HepG2 (cell line): ENCODE data around the gene SLC22A23. TPM values are rescaled to one million over a fixed set of nuclear protein-coding genes. Genes with fewer than 3 reads are reported as not detected.
A peak's percentile ranks its signal among the peaks of the same experiment; 100 is the strongest.

Experiments
- ATF1 ChIP-seq: IDR thresholded peaks from 2 replicates; pipeline ENCODE4 v1.6.1; 2016; ENCODE audit warnings: mild to moderate bottlenecking, control low read depth
- DRAP1 ChIP-seq: IDR thresholded peaks from 2 replicates; pipeline ENCODE4 v1.6.1; 2016; ENCODE audit warnings: missing genetic modification reagents, missing compliant biosample characterization
- EEA1 ChIP-seq: sonication (generic); formaldehyde crosslinking; IDR thresholded peaks from 2 replicates; pipeline ENCODE4 v1.5.1; 2020; ENCODE audit warnings: mild to moderate bottlenecking, missing genetic modification reagents, borderline replicate concordance
- HOMEZ ChIP-seq: IDR thresholded peaks from 2 replicates; pipeline ENCODE4 v1.6.1; 2016; ENCODE audit warnings: low read depth
- JUNB ChIP-seq: sonication (generic); formaldehyde crosslinking; IDR thresholded peaks from 2 replicates; pipeline ENCODE4 v1.8.0; 2022; ENCODE audit warnings: missing genetic modification reagents, mild to moderate bottlenecking, borderline replicate concordance
- KAT8 ChIP-seq: IDR thresholded peaks from 2 replicates; pipeline ENCODE4 v1.6.1; 2016; ENCODE audit warnings: missing genetic modification reagents, missing compliant biosample characterization
- REXO4 ChIP-seq: sonication (generic); formaldehyde crosslinking; IDR thresholded peaks from 2 replicates; pipeline ENCODE4 v1.8.0; 2022; ENCODE audit warnings: missing genetic modification reagents, mild to moderate bottlenecking, borderline replicate concordance
- SNAPC5 ChIP-seq: sonication (generic); formaldehyde crosslinking; IDR thresholded peaks from 2 replicates; pipeline ENCODE4 v1.8.1; 2023; ENCODE audit warnings: mild to moderate bottlenecking, missing genetic modification reagents, borderline replicate concordance
- TCF12 ChIP-seq, 2 experiments: fragments of 450-650 bp in 1 of 2; sonication (generic) in 1 of 2; formaldehyde crosslinking in 1 of 2; IDR thresholded peaks; 2 replicates each; pipeline versions ENCODE4 v1.6.1 to v1.8.0; 2017 to 2022; ENCODE audit warnings: antibody characterized with exemption in 1 of 2, mild to moderate bottlenecking in 1 of 2, missing genetic modification reagents in 1 of 2, moderate library complexity in 1 of 2
- USF2 ChIP-seq, 2 experiments: sonication (generic) in 1 of 2; formaldehyde crosslinking in 1 of 2; IDR thresholded peaks; 2 replicates each; pipeline versions ENCODE4 v1.5.1 to v1.6.1; 2011 to 2020; ENCODE audit warnings: borderline replicate concordance in 1 of 2, low read depth in 1 of 2, low read length in 1 of 2, mild to moderate bottlenecking in 1 of 2, missing genetic modification reagents in 1 of 2, moderate library complexity in 1 of 2
- ZFX ChIP-seq: sonication (generic); formaldehyde crosslinking; IDR thresholded peaks from 2 replicates; pipeline ENCODE4 v1.4.0; 2020; ENCODE audit warnings: mild to moderate bottlenecking, low read depth, missing genetic modification reagents, moderate library complexity
- ZNF276 ChIP-seq: sonication (generic); formaldehyde crosslinking; IDR thresholded peaks from 2 replicates; pipeline ENCODE4 v1.4.0; 2020; ENCODE audit warnings: mild to moderate bottlenecking, low read depth, missing genetic modification reagents
- ZNF441 ChIP-seq: sonication (generic); formaldehyde crosslinking; IDR thresholded peaks from 2 replicates; pipeline ENCODE4 v1.7.0; 2021; ENCODE audit warnings: missing genetic modification reagents, borderline replicate concordance
- ZNF513 ChIP-seq: sonication (generic); formaldehyde crosslinking; conservative IDR thresholded peaks from 2 replicates; pipeline ENCODE4 v1.5.0; 2020; ENCODE audit warnings: missing genetic modification reagents
- ZNF614 ChIP-seq: IDR thresholded peaks from 2 replicates; pipeline ENCODE4 v1.6.1; 2018; ENCODE audit warnings: missing biosample characterization, missing genetic modification reagents, inconsistent platforms, borderline replicate concordance
- ZNF652 ChIP-seq: IDR thresholded peaks from 2 replicates; pipeline ENCODE4 v1.6.1; 2016; ENCODE audit warnings: low read depth, borderline replicate concordance
- ZNF883 ChIP-seq: sonication (generic); formaldehyde crosslinking; IDR thresholded peaks from 2 replicates; pipeline ENCODE4 v1.5.1; 2020; ENCODE audit warnings: mild to moderate bottlenecking, missing genetic modification reagents; ENCODE audit errors: not compliant biosample characterization
- ZSCAN21 ChIP-seq: sonication (generic); formaldehyde crosslinking; IDR thresholded peaks from 2 replicates; pipeline ENCODE4 v1.8.0; 2022; ENCODE audit warnings: mild to moderate bottlenecking, missing genetic modification reagents, moderate library complexity, borderline replicate concordance
- polyA plus RNA-seq, 8 experiments: library from polyadenylated mRNA; depleted of rRNA in 3 of 8; stranded (reverse) in 7 of 8; unstranded in 1 of 8; fragments of >200 nt; fragmentation: Illumina TruSeq in 4 of 8; extraction: Trizol in 4 of 8; gene quantifications; 2 replicates each; pipeline versions ENCODE4 v1.2.1 to v1.2.3, GENCODE V29; 2011 to 2016; ENCODE audit warnings: low read depth in 4 of 8, missing spikeins in 1 of 8, mixed read lengths in 1 of 8; ENCODE audit not compliant: insufficient read depth in 1 of 8
- total RNA-seq, 5 experiments: library from RNA; depleted of rRNA; stranded (reverse); fragments of >200 nt; fragmentation: Illumina TruSeq; extraction: Trizol; gene quantifications; 2 replicates each; pipeline ENCODE4 v1.2.3, GENCODE V29; 2016; ENCODE audit warnings: low read depth in 1 of 5

Gene SLC22A23
- total and polyA plus RNA-seq, 2 of the 13 experiments (the other 11 are each of a cell fraction or from before 2014, with no cell fraction given), result 11.8 to 17.5 TPM

GRCh38 chr6:3377536-3378397, 79.1 kb downstream of the SLC22A23 start (continued):
- TF ChIP-seq USF2 (IDR thresholded peaks at IDR 0.05; ENCODE audit: low read depth, low read length), result no peak
- TF ChIP-seq USF2 (CRISPR knock-in tag; IDR thresholded peaks at IDR 0.05; ENCODE audit: borderline replicate concordance), result peak; percentile 49; the same call in 1 of the 2 replicates
- TF ChIP-seq REXO4 (CRISPR knock-in tag), result no peak
- peak; percentile 53; the same call in 1 of the 2 replicates for TF ChIP-seq ZNF441 (CRISPR knock-in tag)
- TF ChIP-seq ZFX (CRISPR knock-in tag), result peak; percentile 58; the same call in 1 of the 2 replicates
- no peak for TF ChIP-seq TCF12 (IDR thresholded peaks at IDR 0.05)
- TF ChIP-seq TCF12 (CRISPR knock-in tag; IDR thresholded peaks at IDR 0.05), result 0 out of 2 replicates have a peak, but pooled peaks have one; percentile 50
- no peak for TF ChIP-seq ZNF513 (CRISPR knock-in tag)
- 0 out of 2 replicates have a peak, but pooled peaks have one; percentile 63 for TF ChIP-seq ZNF276
- TF ChIP-seq ZSCAN21 (CRISPR knock-in tag), result peak; percentile 54; the same call in 1 of the 2 replicates
- peak; percentile 62; the same call in 1 of the 2 replicates for TF ChIP-seq ZNF614 (CRISPR knock-in tag)
- peak; percentile 60; the same call in 1 of the 2 replicates for TF ChIP-seq KAT8
- peak; percentile 49; the same call in 1 of the 2 replicates for TF ChIP-seq ZNF652 (CRISPR knock-in tag)
- no peak for TF ChIP-seq JUNB
- TF ChIP-seq ATF1 (CRISPR knock-in tag), result no peak
- TF ChIP-seq ZNF883 (CRISPR knock-in tag), result peak; percentile 53
- TF ChIP-seq HOMEZ (CRISPR knock-in tag), result peak; percentile 49; the same call in 1 of the 2 replicates
- 0 out of 2 replicates have a peak, but pooled peaks have one; percentile 51 for TF ChIP-seq DRAP1 (CRISPR knock-in tag)
- no peak for TF ChIP-seq EEA1 (CRISPR knock-in tag)
- no peak for TF ChIP-seq SNAPC5 (CRISPR knock-in tag)
